Measurements from ENCODE around the gene IFFO2. TPM values are rescaled to one million over a fixed set of nuclear protein-coding genes. Genes with fewer than 3 reads are reported as not detected.

The IFFO2 gene
- total and polyA plus RNA-seq, 2 of the 13 experiments (the other 11 are each of a cell fraction or from before 2014, with no cell fraction given) = 7.3 to 16.7 TPM

GRCh38 chr1:18900303-18900841 is 56.1 kb downstream of the IFFO2 start (continued):
- TF ChIP-seq, protein P1, sequence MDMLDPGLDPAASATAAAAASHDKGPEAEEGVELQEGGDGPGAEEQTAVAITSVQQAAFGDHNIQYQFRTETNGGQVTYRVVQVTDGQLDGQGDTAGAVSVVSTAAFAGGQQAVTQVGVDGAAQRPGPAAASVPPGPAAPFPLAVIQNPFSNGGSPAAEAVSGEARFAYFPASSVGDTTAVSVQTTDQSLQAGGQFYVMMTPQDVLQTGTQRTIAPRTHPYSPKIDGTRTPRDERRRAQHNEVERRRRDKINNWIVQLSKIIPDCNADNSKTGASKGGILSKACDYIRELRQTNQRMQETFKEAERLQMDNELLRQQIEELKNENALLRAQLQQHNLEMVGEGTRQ (IDR thresholded peaks at IDR 0.05; ENCODE audit: low read depth, low read length) = no peak
- TF ChIP-seq, protein P1 (CRISPR knock-in tag; IDR thresholded peaks at IDR 0.05; ENCODE audit: borderline replicate concordance) = no peak
- TF ChIP-seq HDAC6 (IDR thresholded peaks at IDR 0.05; ENCODE audit: low read depth, low read length) (no peak), ZNF318 (CRISPR knock-in tag; IDR thresholded peaks at IDR 0.05) (no peak), KAT8 (CRISPR knock-in tag; IDR thresholded peaks at IDR 0.05) (peak; percentile 74; the same call in 1 of the 2 replicates), ZNF501 (CRISPR knock-in tag; IDR thresholded peaks at IDR 0.05) (no peak), ZNF274 (CRISPR knock-in tag; IDR thresholded peaks at IDR 0.05) (0 out of 2 replicates have a peak, but pooled peaks have one; percentile 43), ZBTB7B (CRISPR knock-in tag; IDR thresholded peaks at IDR 0.05) (no peak; the same call in 1 of the 2 replicates), SYNCRIP (IDR thresholded peaks at IDR 0.05; ENCODE audit: insufficient read depth, low read depth, low read length) (no peak), CAMTA2 (CRISPR knock-in tag; IDR thresholded peaks at IDR 0.05; ENCODE audit: borderline replicate concordance) (no peak), SMYD3 (CRISPR knock-in tag; IDR thresholded peaks at IDR 0.05) (no peak), KMT2B (CRISPR knock-in tag; IDR thresholded peaks at IDR 0.05) (no peak), ZFP36L2 (CRISPR knock-in tag; IDR thresholded peaks at IDR 0.05) (no peak), NFYC (CRISPR knock-in tag; IDR thresholded peaks at IDR 0.05) (no peak), ZNF777 (CRISPR knock-in tag; IDR thresholded peaks at IDR 0.05) (no peak), ZNF768 (CRISPR knock-in tag; IDR thresholded peaks at IDR 0.05) (peak; percentile 95), NFKB2 (CRISPR knock-in tag; IDR thresholded peaks at IDR 0.05; ENCODE audit: borderline replicate concordance) (no peak), ZBTB2 (CRISPR knock-in tag; IDR thresholded peaks at IDR 0.05; ENCODE audit: low read depth) (no peak)
